Panc1 (cell line): Measurements from ENCODE around the gene PDGFD. TPM values are rescaled to one million over a fixed set of nuclear protein-coding genes. Genes with fewer than 3 reads are reported as not detected.

Experiments
- ATAC-seq: fragments of 200-7000 bp; cut with Tn5 transposase; 2 replicates; pipeline ENCODE4 v1.9.1; 2020; ENCODE audit warnings: mild to moderate bottlenecking, moderate library complexity
- BruUV-seq: library from RNA; stranded (reverse); fragments of 400-500 nt; replicated peaks from 2 replicates; lab custom pipeline; 2021; lab: Mats Ljungman, UMichigan
- CTCF ChIA-PET: fragments of 300-600 bp; sonication (Branson Sonifier 250); formaldehyde crosslinking; loops from one replicate; lab custom pipeline; 2022; ENCODE audit warnings: antibody characterized with exemption; lab: Charles Lee
- POLR2A ChIA-PET: fragments of 300-600 bp; sonication (Branson Sonifier 250); formaldehyde crosslinking; loops from one replicate; lab custom pipeline; 2022; ENCODE audit warnings: antibody characterized with exemption; lab: Charles Lee
- DNase-seq: peaks from one replicate; pipeline ENCODE4 v3.0.0-alpha.2; 2010; ENCODE audit warnings: low read depth, low spot score
- H3K27ac ChIP-seq: 2 replicates; pipeline ENCODE4 v1.5.1; 2011; ENCODE audit warnings: mild to moderate bottlenecking, low read length, inconsistent platforms
- H3K27me3 ChIP-seq: fragments of 200-500 bp; sonication (Bioruptor generic); 2 replicates; pipeline ENCODE4 v1.6.0; 2014; ENCODE audit warnings: low read length, inconsistent platforms; ENCODE audit not compliant: control insufficient read depth, insufficient read depth
- H3K36me3 ChIP-seq: fragments of 200-500 bp; sonication (Bioruptor generic); 2 replicates; pipeline ENCODE4 v1.5.1; 2014; ENCODE audit warnings: inconsistent platforms, mild to moderate bottlenecking, low read length, moderate library complexity; ENCODE audit not compliant: control insufficient read depth, insufficient read depth
- H3K4me1 ChIP-seq: 2 replicates; pipeline ENCODE4 v1.5.1; 2011; ENCODE audit warnings: inconsistent platforms, mild to moderate bottlenecking, low read length, moderate library complexity; ENCODE audit not compliant: control insufficient read depth, insufficient read depth
- H3K4me3 ChIP-seq, 2 experiments: 2 replicates each; pipeline ENCODE4 v1.5.1; 2011 to 2012; ENCODE audit warnings: low read depth in 2 of 2, low read length in 2 of 2, mild to moderate bottlenecking in 2 of 2, inconsistent platforms in 1 of 2, moderate library complexity in 1 of 2
- H3K9me3 ChIP-seq: fragments of 200-500 bp; sonication (Bioruptor generic); 2 replicates; pipeline ENCODE4 v1.5.1; 2014; ENCODE audit warnings: low read depth, mild to moderate bottlenecking, inconsistent platforms, low read length, moderate library complexity; ENCODE audit not compliant: control insufficient read depth, insufficient read depth
- POLR2AphosphoS5 ChIP-seq: IDR thresholded peaks from 2 replicates; pipeline ENCODE4 v1.6.1; 2012; ENCODE audit warnings: mild to moderate bottlenecking, low read depth, low read length, moderate library complexity
- SIN3A ChIP-seq: IDR thresholded peaks from 2 replicates; pipeline ENCODE4 v1.6.1; 2012; ENCODE audit warnings: low read depth, mild to moderate bottlenecking, low read length, moderate library complexity, borderline replicate concordance; ENCODE audit not compliant: insufficient read depth
- TCF7L2 ChIP-seq: IDR thresholded peaks from 2 replicates; pipeline ENCODE4 v1.6.1; 2011; ENCODE audit warnings: mild to moderate bottlenecking, low read depth, low read length, inconsistent platforms
- in situ Hi-C: cut with HindIII; loops from 2 replicates; pipeline ENCODE4 v1.10.0; 2016; ENCODE audit warnings: low sequenced_read_pairs, low pct_unique_long_range_greater_than_20kb
- intact Hi-C: fragments of 100-400 bp; cut with micrococcal nuclease; formaldehyde crosslinking; loops from one replicate; pipeline ENCODE4 v1.10.0; 2022; ENCODE audit not compliant: unreplicated experiment
- total RNA-seq: library from RNA; stranded (reverse); gene quantifications from one replicate; pipeline ENCODE4 v1.2.1, GENCODE V29; 2021; ENCODE audit not compliant: unreplicated experiment
- TF ChIP-seq, protein P1 (sequence below): fragments of 450-650 bp; IDR thresholded peaks from 2 replicates; pipeline ENCODE4 v1.5.1; 2017; ENCODE audit warnings: mild to moderate bottlenecking
- TF ChIP-seq, protein P2 (sequence below), 2 experiments: IDR thresholded peaks; 2 replicates each; pipeline ENCODE4 v1.6.1; 2011 to 2012; ENCODE audit warnings: low read depth in 2 of 2, control low read depth in 1 of 2, low read length in 1 of 2, mild to moderate bottlenecking in 1 of 2, moderate library complexity in 1 of 2; ENCODE audit not compliant: insufficient read depth in 1 of 2

PDGFD gene
- total RNA-seq, 1 experiment from 2014 or later, result 1.3 TPM

DNA sequence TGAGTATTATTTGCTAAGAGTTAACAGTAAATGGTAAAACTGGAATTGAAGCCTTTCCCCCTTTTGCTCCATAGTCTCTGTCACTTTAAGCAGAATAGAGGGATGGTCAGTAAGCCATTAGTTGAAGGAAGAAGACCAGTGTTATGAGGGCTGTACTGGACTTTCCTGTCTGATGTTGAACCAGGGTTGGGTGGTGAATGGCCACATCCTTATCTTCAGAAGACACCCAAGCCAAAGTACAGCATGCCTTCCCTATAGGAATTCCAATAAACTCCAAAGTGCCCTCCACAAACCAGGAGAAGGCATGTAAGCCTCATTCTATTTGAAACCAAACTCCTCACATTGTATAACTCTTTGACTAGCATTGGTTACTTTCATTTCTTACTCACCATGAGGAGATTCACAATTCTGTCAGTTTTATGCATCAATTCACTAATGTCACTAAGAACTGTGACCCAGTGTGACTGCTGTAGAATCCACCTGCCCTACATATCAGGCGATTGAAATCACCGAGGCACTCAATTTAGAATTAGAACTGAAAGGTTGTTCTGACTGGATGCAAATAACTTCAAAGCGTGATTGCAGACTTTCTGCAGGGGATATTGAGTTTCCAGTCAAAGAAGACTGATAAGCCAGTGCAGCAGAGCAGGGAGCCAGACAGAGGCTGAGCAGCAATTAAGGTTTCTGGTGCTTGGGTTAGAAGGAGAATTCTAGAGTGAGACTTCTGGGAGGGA lies 234.6 kb downstream of the PDGFD start:
- no peak overlapping the region for H3K4me3 ChIP-seq
- in situ Hi-C loops (no loop called here), intact Hi-C loops (no loop called here)
- no peaks in the 10 kb centered on the region for H3K4me1 ChIP-seq
- ChIA-PET CTCF (no interaction called here), POLR2A (no interaction called here)
- BruUV-seq, result no TSS peak
- DNase-seq, result no peak
- no peak for ATAC-seq
- no peaks in the 10 kb centered on the region for H3K27me3 ChIP-seq
- H3K9me3 ChIP-seq, result no peaks in the 10 kb centered on the region
- TF ChIP-seq, protein P1, sequence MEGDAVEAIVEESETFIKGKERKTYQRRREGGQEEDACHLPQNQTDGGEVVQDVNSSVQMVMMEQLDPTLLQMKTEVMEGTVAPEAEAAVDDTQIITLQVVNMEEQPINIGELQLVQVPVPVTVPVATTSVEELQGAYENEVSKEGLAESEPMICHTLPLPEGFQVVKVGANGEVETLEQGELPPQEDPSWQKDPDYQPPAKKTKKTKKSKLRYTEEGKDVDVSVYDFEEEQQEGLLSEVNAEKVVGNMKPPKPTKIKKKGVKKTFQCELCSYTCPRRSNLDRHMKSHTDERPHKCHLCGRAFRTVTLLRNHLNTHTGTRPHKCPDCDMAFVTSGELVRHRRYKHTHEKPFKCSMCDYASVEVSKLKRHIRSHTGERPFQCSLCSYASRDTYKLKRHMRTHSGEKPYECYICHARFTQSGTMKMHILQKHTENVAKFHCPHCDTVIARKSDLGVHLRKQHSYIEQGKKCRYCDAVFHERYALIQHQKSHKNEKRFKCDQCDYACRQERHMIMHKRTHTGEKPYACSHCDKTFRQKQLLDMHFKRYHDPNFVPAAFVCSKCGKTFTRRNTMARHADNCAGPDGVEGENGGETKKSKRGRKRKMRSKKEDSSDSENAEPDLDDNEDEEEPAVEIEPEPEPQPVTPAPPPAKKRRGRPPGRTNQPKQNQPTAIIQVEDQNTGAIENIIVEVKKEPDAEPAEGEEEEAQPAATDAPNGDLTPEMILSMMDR, result no peak
- TF ChIP-seq, protein P2, sequence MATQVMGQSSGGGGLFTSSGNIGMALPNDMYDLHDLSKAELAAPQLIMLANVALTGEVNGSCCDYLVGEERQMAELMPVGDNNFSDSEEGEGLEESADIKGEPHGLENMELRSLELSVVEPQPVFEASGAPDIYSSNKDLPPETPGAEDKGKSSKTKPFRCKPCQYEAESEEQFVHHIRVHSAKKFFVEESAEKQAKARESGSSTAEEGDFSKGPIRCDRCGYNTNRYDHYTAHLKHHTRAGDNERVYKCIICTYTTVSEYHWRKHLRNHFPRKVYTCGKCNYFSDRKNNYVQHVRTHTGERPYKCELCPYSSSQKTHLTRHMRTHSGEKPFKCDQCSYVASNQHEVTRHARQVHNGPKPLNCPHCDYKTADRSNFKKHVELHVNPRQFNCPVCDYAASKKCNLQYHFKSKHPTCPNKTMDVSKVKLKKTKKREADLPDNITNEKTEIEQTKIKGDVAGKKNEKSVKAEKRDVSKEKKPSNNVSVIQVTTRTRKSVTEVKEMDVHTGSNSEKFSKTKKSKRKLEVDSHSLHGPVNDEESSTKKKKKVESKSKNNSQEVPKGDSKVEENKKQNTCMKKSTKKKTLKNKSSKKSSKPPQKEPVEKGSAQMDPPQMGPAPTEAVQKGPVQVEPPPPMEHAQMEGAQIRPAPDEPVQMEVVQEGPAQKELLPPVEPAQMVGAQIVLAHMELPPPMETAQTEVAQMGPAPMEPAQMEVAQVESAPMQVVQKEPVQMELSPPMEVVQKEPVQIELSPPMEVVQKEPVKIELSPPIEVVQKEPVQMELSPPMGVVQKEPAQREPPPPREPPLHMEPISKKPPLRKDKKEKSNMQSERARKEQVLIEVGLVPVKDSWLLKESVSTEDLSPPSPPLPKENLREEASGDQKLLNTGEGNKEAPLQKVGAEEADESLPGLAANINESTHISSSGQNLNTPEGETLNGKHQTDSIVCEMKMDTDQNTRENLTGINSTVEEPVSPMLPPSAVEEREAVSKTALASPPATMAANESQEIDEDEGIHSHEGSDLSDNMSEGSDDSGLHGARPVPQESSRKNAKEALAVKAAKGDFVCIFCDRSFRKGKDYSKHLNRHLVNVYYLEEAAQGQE (IDR thresholded peaks at IDR 0.05; ENCODE audit: insufficient read depth in 1 of 2, low read depth in 2 of 2, low read length in 1 of 2), result no peak
- TF ChIP-seq SIN3A (no peak), TCF7L2 (no peak), POLR2AphosphoS5 (no peak)
- H3K36me3 ChIP-seq, result no peaks in the 10 kb centered on the region
- no peak overlapping the region for H3K27ac ChIP-seq

DNA sequence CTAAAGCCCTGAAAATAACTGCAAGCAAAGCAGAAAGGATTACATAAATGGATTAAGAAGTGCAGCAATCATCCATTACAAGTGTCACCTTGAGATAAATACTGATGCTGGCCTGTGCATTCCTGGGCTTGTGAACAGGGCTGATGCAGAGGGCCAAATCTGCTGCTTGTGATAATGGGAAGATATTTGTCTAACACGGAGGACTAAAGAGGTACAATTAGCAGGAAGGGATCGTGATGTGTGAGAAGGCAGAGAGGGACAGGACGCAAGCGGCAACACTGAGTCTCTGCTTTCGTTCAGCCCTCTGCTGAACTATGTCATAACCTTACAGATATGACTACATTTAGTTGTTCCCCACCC lies 235.2 kb downstream of the PDGFD start:
- Histone ChIP-seq H3K4me1 (no peaks in the 10 kb centered on the region), H3K36me3 (no peaks in the 10 kb centered on the region), H3K4me3 (no peak overlapping the region), H3K27ac (no peak overlapping the region), H3K9me3 (no peaks in the 10 kb centered on the region), H3K27me3 (no peaks in the 10 kb centered on the region)
- no peak for DNase-seq
- in situ Hi-C loops (no loop called here), intact Hi-C loops (no loop called here)
- no peak for ATAC-seq
- POLR2A ChIA-PET, result no interaction called here
- no peak for TF ChIP-seq TCF7L2
- no peak for TF ChIP-seq POLR2AphosphoS5
- TF ChIP-seq SIN3A, result no peak
- TF ChIP-seq, protein P1, result no peak
- TF ChIP-seq, protein P2 (IDR thresholded peaks at IDR 0.05; ENCODE audit: insufficient read depth in 1 of 2, low read depth in 2 of 2, low read length in 1 of 2), result no peak
- CTCF ChIA-PET, result no interaction called here
- no TSS peak for BruUV-seq
